Loucy (cell line): ENCODE data around the gene EEIG2.
"Not testable (repeated sequence)": the region's sequence is repeated elsewhere in the genome, so short reads cannot be mapped to it uniquely, and the experiment has no call there.

Experiments used
- H2AFZ ChIP-seq: fragments of 200-600 bp; sonication (generic); 2 replicates; pipeline ENCODE4 v1.6.0; 2016; ENCODE audit warnings: antibody characterized with exemption, mild to moderate bottlenecking, low read length, moderate library complexity
- H3F3A ChIP-seq: fragments of 200-600 bp; 2 replicates; pipeline ENCODE4 v1.6.0; 2016; ENCODE audit warnings: antibody characterized with exemption, low read depth, mild to moderate bottlenecking
- H3K27me3 ChIP-seq: fragments of 200-600 bp; sonication (generic); 2 replicates; pipeline ENCODE4 v1.6.1; 2014; ENCODE audit warnings: low read length, mild to moderate bottlenecking; ENCODE audit not compliant: insufficient read depth, poor library complexity, severe bottlenecking
- H3K36me3 ChIP-seq: fragments of 200-600 bp; sonication (generic); 2 replicates; pipeline ENCODE4 v1.6.1; 2016; ENCODE audit warnings: low read length; ENCODE audit not compliant: insufficient read depth
- H3K4me1 ChIP-seq: fragments of 200-600 bp; sonication (generic); 2 replicates; pipeline ENCODE4 v1.5.1; 2014; ENCODE audit warnings: low read length, mild to moderate bottlenecking; ENCODE audit not compliant: insufficient read depth, poor library complexity, severe bottlenecking
- H3K4me2 ChIP-seq: fragments of 200-600 bp; sonication (generic); 2 replicates; pipeline ENCODE4 v1.6.0; 2014; ENCODE audit warnings: antibody characterized with exemption, low read length, low read depth, mild to moderate bottlenecking; ENCODE audit not compliant: poor library complexity, severe bottlenecking
- H3K4me3 ChIP-seq: fragments of 200-600 bp; sonication (generic); 2 replicates; pipeline ENCODE4 v1.5.1; 2014; ENCODE audit warnings: low read length, mild to moderate bottlenecking, mixed read lengths; ENCODE audit not compliant: poor library complexity, severe bottlenecking
- H3K79me2 ChIP-seq: fragments of 200-600 bp; sonication (generic); 2 replicates; pipeline ENCODE4 v1.6.1; 2014; ENCODE audit warnings: low read length; ENCODE audit not compliant: insufficient read depth
- H3K9ac ChIP-seq: fragments of 200-600 bp; sonication (generic); 2 replicates; pipeline ENCODE4 v1.6.0; 2014; ENCODE audit warnings: mild to moderate bottlenecking, low read depth, low read length, moderate library complexity; ENCODE audit not compliant: poor library complexity, severe bottlenecking
- H3K9me2 ChIP-seq: fragments of 200-600 bp; sonication (generic); replicated peaks from 2 replicates; pipeline ENCODE4 v1.6.1; 2016; ENCODE audit warnings: low read depth, low read length, mixed read lengths
- H3K9me3 ChIP-seq: fragments of 200-600 bp; sonication (generic); 2 replicates; pipeline ENCODE4 v1.6.1; 2014; ENCODE audit warnings: mild to moderate bottlenecking, antibody characterized with exemption, low read length, low read depth; ENCODE audit not compliant: insufficient read depth
- H4K20me1 ChIP-seq: fragments of 200-600 bp; sonication (generic); 2 replicates; pipeline ENCODE4 v1.6.0; 2014; ENCODE audit warnings: antibody characterized with exemption, low read length, mild to moderate bottlenecking; ENCODE audit not compliant: insufficient read depth, poor library complexity, severe bottlenecking
- CTCF ChIP-seq: fragments of 200-600 bp; sonication (generic); conservative IDR thresholded peaks from 2 replicates; pipeline ENCODE4 v1.5.1; 2014; ENCODE audit warnings: mild to moderate bottlenecking, antibody characterized with exemption, low read length
- EZH2phosphoT487 ChIP-seq: fragments of 200-600 bp; IDR thresholded peaks from 2 replicates; pipeline ENCODE4 v1.6.1; 2018; ENCODE audit warnings: antibody characterized with exemption, mild to moderate bottlenecking, moderate library complexity, borderline replicate concordance

The EEIG2 gene

DNA sequence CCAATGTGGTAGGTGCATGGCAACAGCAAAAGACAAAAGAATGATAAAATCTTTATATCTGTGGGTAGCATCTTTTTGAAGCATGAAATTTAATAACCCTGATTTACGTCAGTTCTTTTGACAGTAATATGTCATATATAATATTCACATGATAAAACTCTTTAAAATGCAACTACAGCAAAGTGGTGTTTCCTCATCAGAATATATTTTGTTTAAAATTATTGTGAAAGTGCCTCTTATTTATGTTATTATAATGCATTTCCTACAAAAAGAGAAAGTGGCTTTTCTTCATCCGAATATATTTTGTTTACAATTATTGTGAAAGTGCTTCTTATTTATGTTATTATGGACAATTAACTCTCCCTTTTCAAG lies 46.9 kb upstream of the EEIG2 start:
- Histone ChIP-seq H3F3A (no peaks in the 10 kb centered on the region), H3K4me3 (no peak overlapping the region), H3K4me2 (peak overlapping the region; percentile 19), H2AFZ (no peak overlapping the region), H4K20me1 (no peaks in the 10 kb centered on the region), H3K9me3 (no peaks in the 10 kb centered on the region), H3K36me3 (no peaks in the 10 kb centered on the region), H3K9ac (no peak overlapping the region), H3K9me2 (no peaks in the 10 kb centered on the region), H3K79me2 (no peaks in the 10 kb centered on the region), H3K27me3 (no peaks in the 10 kb centered on the region), H3K4me1 (peaks cover 27% of the 10 kb centered on the region)
- TF ChIP-seq EZH2phosphoT487 (no peak), CTCF (no peak)

DNA sequence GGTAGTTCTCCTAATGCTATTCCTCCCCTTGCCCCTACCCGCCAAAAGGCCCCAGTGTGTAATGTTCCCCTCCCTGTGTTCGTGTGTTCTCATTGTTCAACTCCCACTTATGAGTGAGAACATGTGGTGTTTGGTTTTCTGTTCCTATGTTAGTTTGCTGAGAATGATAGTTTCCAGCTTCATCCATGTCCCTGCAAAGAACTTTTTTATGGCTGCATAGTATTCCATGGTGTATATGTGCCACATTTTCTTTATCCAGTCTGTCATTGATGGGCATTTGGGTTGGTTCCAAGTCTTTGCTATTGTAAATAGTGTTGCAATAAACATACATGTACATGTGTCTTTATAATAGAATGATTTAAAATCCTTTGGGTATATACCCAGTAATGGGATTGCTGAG lies 46.0 kb upstream of the EEIG2 start:
- not testable (repeated sequence) for H3K9ac ChIP-seq, H3K79me2 ChIP-seq, H3K9me3 ChIP-seq, H3K27me3 ChIP-seq, H3K9me2 ChIP-seq, H3F3A ChIP-seq, H4K20me1 ChIP-seq, H2AFZ ChIP-seq, H3K36me3 ChIP-seq
- Histone ChIP-seq H3K4me2 (peak overlapping the region; percentile 62), H3K4me3 (peak overlapping the region; percentile 33), H3K4me1 (peaks cover 27% of the 10 kb centered on the region)

GRCh38 chr1:108517301-108517897 lies 42.5 kb upstream of the EEIG2 start:
- not testable (repeated sequence) for H2AFZ ChIP-seq, H3K9ac ChIP-seq, H4K20me1 ChIP-seq, H3K79me2 ChIP-seq, H3F3A ChIP-seq, H3K27me3 ChIP-seq, H3K4me3 ChIP-seq, H3K4me2 ChIP-seq, H3K9me2 ChIP-seq, H3K36me3 ChIP-seq, H3K9me3 ChIP-seq
- peaks cover 27% of the 10 kb centered on the region for H3K4me1 ChIP-seq

GRCh38 chr1:108521990-108522393 lies 37.9 kb upstream of the EEIG2 start:
- Histone ChIP-seq H3K9me3 (peaks cover 7% of the 10 kb centered on the region; the same call in 1 of the 2 replicates), H3K79me2 (no peaks in the 10 kb centered on the region), H3K4me1 (no peaks in the 10 kb centered on the region), H3K9me2 (no peaks in the 10 kb centered on the region), H3K9ac (no peak overlapping the region), H3K36me3 (no peaks in the 10 kb centered on the region), H2AFZ (no peak overlapping the region), H4K20me1 (no peaks in the 10 kb centered on the region), H3F3A (no peaks in the 10 kb centered on the region), H3K4me3 (no peak overlapping the region), H3K27me3 (no peaks in the 10 kb centered on the region), H3K4me2 (no peak overlapping the region)
- TF ChIP-seq EZH2phosphoT487 (no peak), CTCF (no peak)
